PC-3 (cell line): Measurements from ENCODE around the gene MRPL1.

ENCODE experiments used
- EZH2 ChIP-seq: fragments of 300-600 bp; sonication (generic); IDR thresholded peaks from one replicate; pipeline ENCODE4 v1.6.1; 2017; ENCODE audit warnings: antibody characterized with exemption, mild to moderate bottlenecking, low read length; ENCODE audit not compliant: unreplicated experiment
- EZH2phosphoT487 ChIP-seq: fragments of 300-600 bp; sonication (generic); IDR thresholded peaks from 2 replicates; pipeline ENCODE4 v1.6.1; 2018; ENCODE audit warnings: mild to moderate bottlenecking, antibody characterized with exemption, low read length, borderline replicate concordance
- TF ChIP-seq, protein P1 (sequence below): fragments of 300-600 bp; sonication (generic); conservative IDR thresholded peaks from 2 replicates; pipeline ENCODE4 v1.5.1; 2017; ENCODE audit warnings: antibody characterized with exemption, low read depth, mild to moderate bottlenecking, low read length

GRCh38 chr4:77960367-77960766 is 97.7 kb downstream of the MRPL1 start:
- TF ChIP-seq, protein P1, sequence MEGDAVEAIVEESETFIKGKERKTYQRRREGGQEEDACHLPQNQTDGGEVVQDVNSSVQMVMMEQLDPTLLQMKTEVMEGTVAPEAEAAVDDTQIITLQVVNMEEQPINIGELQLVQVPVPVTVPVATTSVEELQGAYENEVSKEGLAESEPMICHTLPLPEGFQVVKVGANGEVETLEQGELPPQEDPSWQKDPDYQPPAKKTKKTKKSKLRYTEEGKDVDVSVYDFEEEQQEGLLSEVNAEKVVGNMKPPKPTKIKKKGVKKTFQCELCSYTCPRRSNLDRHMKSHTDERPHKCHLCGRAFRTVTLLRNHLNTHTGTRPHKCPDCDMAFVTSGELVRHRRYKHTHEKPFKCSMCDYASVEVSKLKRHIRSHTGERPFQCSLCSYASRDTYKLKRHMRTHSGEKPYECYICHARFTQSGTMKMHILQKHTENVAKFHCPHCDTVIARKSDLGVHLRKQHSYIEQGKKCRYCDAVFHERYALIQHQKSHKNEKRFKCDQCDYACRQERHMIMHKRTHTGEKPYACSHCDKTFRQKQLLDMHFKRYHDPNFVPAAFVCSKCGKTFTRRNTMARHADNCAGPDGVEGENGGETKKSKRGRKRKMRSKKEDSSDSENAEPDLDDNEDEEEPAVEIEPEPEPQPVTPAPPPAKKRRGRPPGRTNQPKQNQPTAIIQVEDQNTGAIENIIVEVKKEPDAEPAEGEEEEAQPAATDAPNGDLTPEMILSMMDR, result no peak
- TF ChIP-seq EZH2, result no peak
- TF ChIP-seq EZH2phosphoT487, result no peak
